ENCODE measurements around the gene PRR7.

Gene PRR7

DNA sequence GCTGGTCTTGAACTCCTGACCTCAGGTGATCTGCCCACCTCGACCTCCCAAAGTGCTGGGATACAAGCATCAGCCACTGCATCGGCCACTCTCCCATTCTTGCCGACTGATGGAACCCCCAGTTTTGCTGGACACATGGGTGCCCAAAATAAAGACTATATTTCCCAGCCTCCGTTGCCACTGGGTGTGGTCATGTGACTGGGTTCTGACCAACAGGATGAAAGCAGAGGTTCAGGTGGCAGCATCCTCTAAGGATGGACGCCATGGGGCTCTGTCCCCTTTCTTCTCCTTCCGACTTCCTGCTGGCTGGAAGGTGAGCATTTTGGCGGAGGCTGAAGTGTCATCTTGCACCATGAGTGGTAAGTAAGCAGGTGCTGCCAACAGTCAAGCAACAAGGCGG, 40.5 kb downstream of the PRR7 start:
- no peak for DNase-seq

- DNase-seq, result no peak
These were observed 41.4 kb downstream of the PRR7 start for GRCh38 chr5:177487975-177488374.

GRCh38 chr5:177489119-177489716, 42.6 kb downstream of the PRR7 start:
- DNase-seq, result no peak

DNA sequence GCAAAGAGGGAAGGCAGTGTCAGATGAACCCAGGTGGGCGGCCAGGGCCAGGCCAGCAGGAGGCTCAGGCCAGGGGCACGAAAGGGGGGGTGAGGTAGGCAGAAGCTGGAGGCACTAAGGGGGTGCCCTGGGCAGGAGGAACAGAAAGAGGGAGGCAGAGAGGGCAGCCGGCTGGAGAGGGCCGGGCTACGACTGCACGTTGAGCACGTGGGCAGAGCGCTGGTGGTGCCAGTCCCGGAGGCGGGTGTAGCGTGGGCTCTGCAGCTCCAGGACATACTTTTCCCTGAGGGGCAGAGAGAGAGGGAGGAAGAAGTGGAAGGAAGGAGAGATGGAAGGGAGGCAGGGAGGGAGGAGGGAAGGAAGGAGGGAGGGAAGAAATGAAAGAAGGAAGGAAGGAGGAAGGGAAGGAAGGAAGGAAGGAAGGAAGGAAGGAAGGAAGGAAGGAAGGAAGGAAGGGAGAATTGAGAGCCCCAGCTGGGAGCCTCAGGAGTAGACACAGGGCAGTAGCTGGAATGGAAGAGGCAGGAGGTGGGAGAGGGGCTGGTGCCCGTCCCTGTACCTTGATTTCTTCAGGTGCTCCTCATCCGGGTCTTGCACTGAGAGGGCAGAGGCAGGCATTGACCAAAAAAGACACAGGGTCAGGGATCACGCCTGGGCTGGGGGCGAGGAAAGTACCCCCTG, 43.8 kb downstream of the PRR7 start:
- DNase-seq, result no peak

- DNase-seq, result no peak
These were observed 44.4 kb downstream of the PRR7 start for GRCh38 chr5:177490992-177491391.

DNA sequence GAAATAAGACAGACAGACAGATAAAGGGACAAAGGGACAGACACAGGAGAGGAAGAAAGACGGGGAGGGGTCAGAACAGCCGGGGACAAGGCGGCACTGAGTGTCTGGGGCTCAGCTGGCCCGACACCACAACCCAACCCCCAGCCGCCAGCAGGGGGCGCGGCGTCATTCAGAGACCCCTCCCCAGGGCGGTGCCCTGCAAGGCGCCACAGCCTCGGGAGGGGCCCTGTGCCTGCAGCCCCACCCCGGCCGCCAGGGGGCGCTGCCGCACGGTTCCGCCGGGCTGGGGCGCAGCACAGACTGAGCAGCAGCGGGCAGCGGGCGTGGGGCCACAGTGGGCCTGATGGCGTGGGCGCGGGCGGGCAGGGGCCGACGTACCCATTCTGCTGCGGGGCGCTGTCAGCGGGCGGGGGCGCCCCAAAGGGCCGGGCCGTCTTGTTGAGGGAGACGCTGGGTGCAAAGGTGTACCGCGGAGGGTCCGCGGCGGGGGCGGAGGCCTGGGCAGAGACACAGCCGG, 44.9 kb downstream of the PRR7 start:
- no peak for DNase-seq

GRCh38 chr5:177491983-177492746, 45.6 kb downstream of the PRR7 start:
- DNase-seq, result no peak

DNA sequence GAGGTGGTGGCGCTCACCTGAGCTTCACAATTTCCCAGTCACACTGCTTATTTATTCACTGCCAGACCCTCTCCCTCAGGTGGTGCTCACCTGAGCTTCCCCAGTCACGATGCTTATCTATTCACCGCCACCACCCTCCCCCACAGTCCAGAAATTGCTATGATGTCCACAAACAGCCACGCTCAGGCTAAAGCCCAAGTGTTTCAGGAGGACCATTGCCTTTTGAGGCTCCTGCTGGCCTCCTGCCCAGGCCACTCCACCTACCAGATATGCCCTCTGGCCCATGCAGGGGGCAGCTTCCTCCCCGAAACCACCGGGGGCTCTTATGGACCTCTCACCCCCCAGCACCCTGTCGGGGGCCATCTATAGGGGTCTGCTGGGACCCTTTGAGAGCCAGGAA, 46.2 kb downstream of the PRR7 start:
- DNase-seq, result no peak

GRCh38 chr5:177493795-177494345, 47.3 kb downstream of the PRR7 start:
- DNase-seq, result no peak

GRCh38 chr5:177494346-177495195, 48.0 kb downstream of the PRR7 start:
- DNase-seq, result no peak

- DNase-seq, result no peak
These were observed 48.8 kb downstream of the PRR7 start for GRCh38 chr5:177495243-177496060.

DNA sequence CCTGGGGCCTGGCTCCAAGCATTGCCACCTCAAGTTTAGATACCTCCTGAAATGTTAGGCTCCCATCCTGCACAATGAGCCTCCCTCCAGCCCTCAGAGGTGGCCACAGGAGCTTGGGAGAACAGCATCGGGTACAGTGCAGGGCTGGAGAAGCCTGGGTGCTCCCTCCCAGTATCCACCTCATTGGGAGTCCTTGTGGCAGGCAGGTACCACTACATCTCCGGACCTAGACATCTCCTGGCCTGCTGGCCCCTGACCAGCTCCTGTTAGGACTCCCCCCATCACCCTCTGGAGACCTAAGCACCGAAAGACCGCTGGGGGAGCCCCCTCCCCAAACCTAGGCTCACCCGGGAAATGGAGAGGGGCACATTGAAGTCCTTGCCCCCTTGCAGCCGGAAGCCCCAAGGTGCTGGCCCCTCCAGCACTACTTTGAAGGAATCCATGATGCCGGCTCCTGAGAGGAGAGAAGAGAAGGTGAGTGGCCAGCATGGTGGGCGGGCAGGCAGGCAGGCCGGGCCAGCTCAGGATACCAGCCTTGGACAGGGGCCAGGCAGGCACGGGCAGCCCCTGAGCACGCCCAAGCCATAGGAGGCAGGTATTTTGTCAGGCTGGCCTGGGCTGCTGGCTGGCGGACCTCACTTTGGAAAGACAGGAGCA, 49.6 kb downstream of the PRR7 start:
- DNase-seq, result no peak

DNA sequence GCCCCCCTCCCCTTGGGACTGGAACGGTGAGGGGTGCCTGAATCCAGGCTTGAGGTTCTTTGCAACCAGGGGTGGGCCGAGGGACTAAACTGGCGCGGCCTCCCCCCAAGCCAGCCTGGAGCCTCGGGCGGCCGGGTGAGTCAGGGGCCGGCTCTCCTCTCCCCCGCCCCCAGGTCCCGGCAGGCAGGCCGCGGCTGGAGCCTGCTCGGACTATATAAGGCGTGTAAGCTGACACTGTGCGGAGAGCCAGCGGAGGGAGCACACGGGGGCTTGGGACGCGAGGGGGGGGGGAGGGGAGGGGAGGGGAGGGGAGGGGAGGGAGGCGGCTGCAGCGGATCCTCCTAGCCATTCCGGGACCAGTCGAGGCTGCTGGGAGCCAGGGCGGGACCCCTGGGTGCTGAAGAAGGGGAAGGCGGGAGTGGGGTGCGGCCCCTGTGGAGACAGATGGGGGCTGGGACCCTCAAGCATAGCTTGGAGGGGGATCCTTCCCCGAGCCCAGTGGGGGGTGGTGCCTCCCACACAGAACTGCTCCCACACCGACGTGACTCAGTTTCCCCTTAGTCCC, 50.2 kb downstream of the PRR7 start:
- no peak for DNase-seq

GRCh38 chr5:177497292-177498012, 50.8 kb downstream of the PRR7 start, which contains the start of gene PDLIM7:
PDLIM7 (minus strand) TSS chr5:177497604; CDS start chr5:177496512, 1,092 bp downstream.
- peak; percentile 93 for DNase-seq

DNA sequence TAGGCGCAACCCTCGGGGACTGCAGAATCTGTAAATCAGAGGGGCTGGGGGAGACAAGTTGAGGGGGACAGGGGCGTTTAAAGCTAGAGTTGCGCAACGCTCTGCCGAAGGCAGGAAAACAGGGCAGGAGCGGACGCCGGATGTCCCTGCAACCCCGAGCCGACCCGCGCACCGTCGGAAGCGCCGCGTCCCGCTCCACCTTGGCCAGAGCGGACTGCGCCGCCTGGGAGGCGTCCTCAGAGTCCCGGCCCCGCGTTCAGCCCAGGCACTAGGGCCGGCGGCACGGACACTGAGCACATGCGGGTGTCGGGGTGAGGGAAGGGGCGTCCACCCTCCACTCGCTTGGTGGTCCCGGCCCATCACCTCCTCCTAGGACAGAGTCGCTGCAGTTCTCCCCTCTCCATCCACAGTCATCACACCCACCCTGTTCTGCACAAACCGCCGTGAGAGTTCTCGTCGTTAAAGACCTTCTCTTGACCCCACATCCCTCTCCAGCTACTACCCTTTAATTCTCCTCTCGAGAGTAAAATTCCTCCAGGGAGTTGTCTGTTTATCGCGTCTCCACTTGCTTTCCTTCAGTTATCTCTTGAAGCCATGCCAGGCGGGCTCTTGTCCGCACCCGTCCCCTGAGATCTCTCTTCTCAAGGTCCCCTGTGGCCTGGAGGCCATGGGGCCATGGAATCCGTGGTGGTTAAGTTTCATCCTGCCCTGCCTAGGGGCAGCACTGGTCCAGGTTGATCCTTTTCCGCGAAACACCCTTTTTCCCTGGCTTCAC, 51.6 kb downstream of the PRR7 start:
- no peak for DNase-seq

DNA sequence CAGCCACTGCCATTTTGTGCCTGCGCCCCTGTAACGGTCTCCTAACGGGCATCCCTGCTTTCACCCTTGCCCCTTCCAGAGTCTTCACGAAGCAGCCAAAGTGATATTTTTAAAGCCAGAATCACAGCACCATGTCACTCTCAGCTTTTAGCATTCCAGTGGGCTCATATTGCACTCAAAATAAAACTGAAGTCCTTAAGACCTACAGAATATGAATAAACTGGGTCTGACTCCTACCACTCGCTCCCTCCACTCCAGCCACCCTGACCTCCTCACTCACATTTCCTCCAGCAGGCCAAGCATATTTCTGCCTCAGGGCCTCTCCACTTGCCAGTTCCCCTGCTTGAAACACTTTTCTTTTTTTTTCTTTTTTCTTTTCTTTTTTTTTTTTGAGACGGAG, 53.2 kb downstream of the PRR7 start:
- no peak for DNase-seq

DNA sequence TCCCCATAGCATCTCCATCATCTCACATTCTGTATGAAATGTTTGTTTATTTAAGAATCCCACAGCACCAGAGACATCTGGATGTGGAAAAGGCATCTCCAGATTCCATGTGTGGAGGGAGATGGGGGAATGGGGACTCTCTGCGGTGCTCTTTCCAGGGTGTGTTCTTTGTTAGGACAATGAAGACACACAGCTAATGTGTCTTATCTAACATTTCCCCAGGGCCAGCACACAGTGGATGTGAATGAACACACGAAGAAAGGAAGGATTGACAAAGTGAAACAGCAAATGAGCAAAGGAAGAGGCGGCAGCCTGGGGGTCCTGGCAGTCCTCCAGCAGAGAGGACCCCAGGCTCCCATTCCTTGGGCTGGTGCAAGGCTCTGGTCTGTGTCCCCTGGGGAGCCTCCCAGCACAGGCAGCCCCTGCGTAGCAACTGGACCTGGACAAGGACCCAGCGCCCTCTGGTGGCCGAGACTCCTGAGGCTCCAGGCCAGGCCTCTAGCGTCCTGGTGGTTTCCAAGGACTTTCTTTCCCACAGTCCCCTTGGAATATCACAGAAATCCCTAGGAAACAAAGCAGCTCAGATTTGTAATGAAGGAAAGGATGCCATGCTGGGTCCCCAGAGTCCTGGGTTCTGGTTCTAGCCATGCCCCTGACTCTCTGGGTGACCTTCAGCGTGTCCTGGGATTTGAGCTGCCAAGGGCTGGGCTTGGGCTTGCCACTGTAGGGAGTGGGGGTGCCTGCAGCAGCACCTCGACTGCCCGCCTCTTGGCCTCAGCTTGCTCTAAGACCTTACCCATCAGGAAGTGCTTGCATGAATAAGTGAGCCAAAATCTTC, 54.3 kb downstream of the PRR7 start:
- DNase-seq, result peak; percentile 88
